ENCODE data around the gene TBC1D10A.

DNA sequence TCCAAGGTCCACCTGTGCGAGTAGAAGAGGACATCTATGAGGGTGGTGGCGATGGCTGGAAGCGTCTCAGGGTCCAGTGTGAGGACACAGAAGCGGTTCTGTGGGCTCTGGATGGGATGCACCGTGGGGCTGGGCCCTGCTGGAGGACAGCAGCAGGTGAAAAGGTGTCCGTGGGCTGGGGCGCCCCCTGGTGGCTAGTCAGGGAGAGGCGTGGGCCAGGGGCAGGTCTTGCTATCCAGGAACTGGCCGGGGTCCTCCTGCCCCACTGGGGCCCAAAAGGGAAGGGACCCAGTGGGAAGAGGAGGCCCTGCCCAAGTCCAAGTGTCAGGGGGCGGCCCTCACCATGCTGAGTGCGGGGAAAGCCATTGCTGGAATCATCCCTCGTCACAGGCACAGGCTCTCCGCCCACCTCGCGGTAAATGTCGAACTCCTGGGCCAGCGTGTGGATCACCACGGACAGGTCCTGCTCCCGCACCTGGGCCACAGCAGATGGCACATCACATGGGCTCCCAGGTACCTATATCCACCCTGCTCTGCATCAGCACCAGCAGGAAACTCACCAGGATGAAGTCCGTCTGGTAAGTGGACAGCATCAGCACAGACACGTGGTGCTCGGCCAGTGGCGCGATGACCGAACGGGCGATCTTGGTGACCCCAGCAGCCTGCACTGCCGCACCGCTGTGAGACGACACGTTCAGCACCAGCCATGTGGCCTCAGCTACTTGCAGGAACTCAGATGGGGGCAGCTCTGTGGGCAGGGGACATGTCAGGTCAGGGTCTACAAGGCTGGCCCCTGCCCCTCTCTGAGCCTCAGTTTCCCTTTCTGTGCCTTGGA is 39.7 kb downstream of the TBC1D10A start:
- TF ChIP-seq EZH2 (IDR thresholded peaks at IDR 0.05; ENCODE audit: borderline replicate concordance, low read depth, low read length, poor library complexity, severe bottlenecking), result no peak
- TF ChIP-seq CTCF (conservative IDR thresholded peaks at IDR 0.05; ENCODE audit: low read depth, low read length), result peak; percentile 93
